GM12865 (cell line): ENCODE measurements around the gene OR2A42.
"Not testable (repeated sequence)": the region's sequence is repeated elsewhere in the genome, so short reads cannot be mapped to it uniquely, and the experiment has no call there.

ENCODE experiments used
- DNase-seq: peaks from one replicate; pipeline ENCODE4 v3.0.0; 2010; ENCODE audit warnings: low read depth
- H3K4me3 ChIP-seq: 2 replicates; pipeline ENCODE4 v1.5.1; 2011; ENCODE audit warnings: mild to moderate bottlenecking, low read depth, low read length, control low read depth
- TF ChIP-seq, protein P1 (sequence below): IDR thresholded peaks from 2 replicates; pipeline ENCODE4 v1.5.1; 2011; ENCODE audit warnings: low read length, control low read depth, low read depth, inconsistent platforms; ENCODE audit not compliant: insufficient read depth; ENCODE audit errors: missing control alignments

OR2A42 gene, protein sequence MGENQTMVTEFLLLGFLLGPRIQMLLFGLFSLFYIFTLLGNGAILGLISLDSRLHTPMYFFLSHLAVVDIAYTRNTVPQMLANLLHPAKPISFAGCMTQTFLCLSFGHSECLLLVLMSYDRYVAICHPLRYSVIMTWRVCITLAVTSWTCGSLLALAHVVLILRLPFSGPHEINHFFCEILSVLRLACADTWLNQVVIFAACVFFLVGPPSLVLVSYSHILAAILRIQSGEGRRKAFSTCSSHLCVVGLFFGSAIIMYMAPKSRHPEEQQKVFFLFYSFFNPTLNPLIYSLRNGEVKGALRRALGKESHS

DNA sequence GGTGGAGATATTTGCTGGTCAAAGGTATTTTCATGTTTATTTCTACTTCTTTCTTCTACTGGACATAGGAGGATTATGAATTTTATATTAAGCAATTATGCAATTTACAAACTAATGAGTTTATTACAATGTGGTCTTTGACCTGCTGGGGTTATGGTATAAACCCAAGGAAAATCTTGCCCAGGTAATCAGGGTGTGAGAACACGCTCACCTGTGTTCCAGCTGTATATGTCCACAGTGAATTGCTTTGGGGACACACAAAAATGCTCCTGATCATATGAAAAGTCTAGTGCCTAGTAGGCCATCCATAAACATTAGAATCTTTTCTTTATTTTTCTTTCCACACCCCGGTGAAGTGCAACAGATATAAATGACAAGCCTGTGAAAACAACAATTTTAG, at the start of gene OR2A42:
Gene OR2A42, minus strand, starts transcription at position 241 of the 400 bp plus-strand sequence. CDS start 6,762 bp downstream, outside the sequence.
- not testable (repeated sequence) for DNase-seq, H3K4me3 ChIP-seq

- not testable (repeated sequence) for DNase-seq, H3K4me3 ChIP-seq
These were observed 47.9 kb upstream of the OR2A42 start for GRCh38 chr7:144287171-144287784.

DNA sequence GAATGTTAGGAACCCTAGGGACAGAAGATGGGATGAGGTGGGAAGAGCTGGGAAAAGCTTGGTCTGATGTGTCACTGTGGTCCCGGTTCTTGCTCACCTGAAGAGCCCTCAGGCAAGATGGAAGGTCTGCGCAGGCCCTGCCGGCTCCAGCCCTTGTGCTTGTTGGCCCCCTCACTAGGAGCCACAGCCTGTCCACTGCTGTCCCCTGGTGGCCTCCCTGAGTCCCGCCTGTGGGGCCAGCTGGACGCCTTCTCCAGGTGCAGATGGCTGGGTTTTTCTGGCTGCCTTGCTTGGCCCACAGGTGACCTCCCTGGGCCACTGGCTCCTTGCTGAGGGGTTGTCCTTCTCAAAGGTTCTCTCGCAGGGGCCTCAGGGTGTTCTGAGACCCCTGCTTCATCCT, 44.3 kb upstream of the OR2A42 start:
- not testable (repeated sequence) for H3K4me3 ChIP-seq, DNase-seq

GRCh38 chr7:144282490-144282889, 43.1 kb upstream of the OR2A42 start:
- H3K4me3 ChIP-seq, DNase-seq: not testable (repeated sequence)

GRCh38 chr7:144281981-144282380, 42.6 kb upstream of the OR2A42 start:
- not testable (repeated sequence) for DNase-seq, H3K4me3 ChIP-seq

GRCh38 chr7:144280010-144280409, 40.6 kb upstream of the OR2A42 start:
- not testable (repeated sequence) for DNase-seq, H3K4me3 ChIP-seq

DNA sequence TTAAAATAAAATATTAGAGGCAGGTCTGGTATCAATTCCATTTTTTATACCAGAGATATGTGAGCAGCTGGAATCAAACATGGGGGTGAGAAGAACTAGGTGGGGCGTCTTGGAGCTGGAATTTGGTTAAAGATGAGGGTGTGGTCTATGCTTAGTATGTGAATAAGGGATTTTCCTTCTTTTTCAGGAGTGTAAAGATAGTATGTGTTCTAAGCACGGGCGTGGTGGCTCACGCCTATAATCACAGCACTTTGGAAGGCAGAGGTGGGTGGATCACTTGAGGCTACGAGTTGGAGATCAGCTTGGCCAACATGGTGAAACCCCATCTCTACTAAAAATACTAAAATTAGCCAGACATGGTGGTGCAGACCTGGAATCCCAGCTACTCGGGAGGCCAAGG, 35.9 kb upstream of the OR2A42 start:
- not testable (repeated sequence) for DNase-seq, H3K4me3 ChIP-seq

DNA sequence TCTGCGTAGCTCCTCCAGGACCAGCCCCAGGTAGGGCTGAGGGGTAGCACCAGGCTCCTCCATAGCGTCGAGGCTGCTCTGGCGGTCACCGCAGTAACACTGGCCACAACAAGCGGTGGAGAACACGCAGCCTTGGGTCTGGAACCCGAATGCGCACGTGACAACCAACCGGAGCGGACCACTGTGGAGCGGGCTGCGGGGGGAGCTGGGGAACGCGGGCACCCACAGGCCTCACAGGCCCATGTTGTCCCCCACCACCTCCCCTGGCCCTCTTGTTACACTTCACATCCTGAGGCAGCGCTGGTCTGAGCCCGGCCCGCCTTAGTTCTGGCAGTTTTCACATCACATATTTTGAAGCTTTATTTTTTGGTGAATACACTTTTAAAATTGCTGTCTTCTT, 29.8 kb upstream of the OR2A42 start, which contains the start of gene CTAGE8:
Gene CTAGE8, minus strand, starts transcription at position 101 of the 400 bp plus-strand sequence. Its CDS starts 38 bp downstream, at position 63.
- H3K4me3 ChIP-seq, DNase-seq: not testable (repeated sequence)

GRCh38 chr7:144264692-144265091, 25.3 kb upstream of the OR2A42 start, which contains the start of gene OR2A7:
Gene OR2A7 (minus strand): TSS chr7:144264792. CDS start chr7:144259628, 5,164 bp downstream.
- not testable (repeated sequence) for DNase-seq, H3K4me3 ChIP-seq

GRCh38 chr7:144262128-144262527, 22.7 kb upstream of the OR2A42 start:
- DNase-seq, H3K4me3 ChIP-seq: not testable (repeated sequence)

DNA sequence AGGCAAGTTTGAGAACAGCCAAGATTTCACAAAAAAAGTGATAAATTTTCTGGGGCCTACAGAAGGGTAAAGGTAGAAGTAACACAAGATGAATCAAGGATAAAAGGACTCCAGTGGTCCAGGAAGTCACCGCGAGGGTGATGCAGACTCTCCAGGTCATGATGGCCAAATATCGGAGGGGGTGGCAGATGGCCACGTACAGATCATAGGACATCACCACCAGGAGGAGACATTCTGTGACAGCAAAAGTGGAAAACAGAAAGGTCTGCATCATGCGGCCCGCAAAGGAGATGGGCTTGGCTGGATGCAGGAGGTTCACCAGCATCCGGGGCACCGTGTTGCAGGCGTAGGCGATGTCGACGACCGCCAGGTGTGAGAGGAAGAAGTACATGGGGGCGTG, 19.7 kb upstream of the OR2A42 start:
- not testable (repeated sequence) for H3K4me3 ChIP-seq, DNase-seq

DNA sequence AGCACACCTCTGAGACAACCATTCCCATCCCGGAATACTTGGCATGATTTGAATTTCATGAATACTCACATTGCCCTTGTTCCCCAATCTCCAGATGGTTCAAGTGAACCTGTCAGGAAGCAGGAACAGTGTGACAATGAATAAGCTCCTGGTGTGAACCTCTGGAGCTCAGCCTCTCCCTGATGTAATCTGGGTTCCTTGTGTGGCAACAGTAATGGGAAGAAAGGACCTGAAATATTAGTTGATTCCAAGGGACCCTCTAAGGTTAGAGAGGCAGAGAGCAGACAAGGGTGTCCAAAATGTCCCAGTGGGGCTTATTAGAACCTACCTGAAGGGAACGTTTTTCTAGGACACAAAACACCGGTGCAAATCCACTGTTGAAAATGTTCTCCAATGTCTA, 16.7 kb upstream of the OR2A42 start:
- TF ChIP-seq, protein P1, sequence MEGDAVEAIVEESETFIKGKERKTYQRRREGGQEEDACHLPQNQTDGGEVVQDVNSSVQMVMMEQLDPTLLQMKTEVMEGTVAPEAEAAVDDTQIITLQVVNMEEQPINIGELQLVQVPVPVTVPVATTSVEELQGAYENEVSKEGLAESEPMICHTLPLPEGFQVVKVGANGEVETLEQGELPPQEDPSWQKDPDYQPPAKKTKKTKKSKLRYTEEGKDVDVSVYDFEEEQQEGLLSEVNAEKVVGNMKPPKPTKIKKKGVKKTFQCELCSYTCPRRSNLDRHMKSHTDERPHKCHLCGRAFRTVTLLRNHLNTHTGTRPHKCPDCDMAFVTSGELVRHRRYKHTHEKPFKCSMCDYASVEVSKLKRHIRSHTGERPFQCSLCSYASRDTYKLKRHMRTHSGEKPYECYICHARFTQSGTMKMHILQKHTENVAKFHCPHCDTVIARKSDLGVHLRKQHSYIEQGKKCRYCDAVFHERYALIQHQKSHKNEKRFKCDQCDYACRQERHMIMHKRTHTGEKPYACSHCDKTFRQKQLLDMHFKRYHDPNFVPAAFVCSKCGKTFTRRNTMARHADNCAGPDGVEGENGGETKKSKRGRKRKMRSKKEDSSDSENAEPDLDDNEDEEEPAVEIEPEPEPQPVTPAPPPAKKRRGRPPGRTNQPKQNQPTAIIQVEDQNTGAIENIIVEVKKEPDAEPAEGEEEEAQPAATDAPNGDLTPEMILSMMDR = no peak
- peak; percentile 0 for DNase-seq
- no peak overlapping the region for H3K4me3 ChIP-seq

- TF ChIP-seq, protein P1 = no peak
- H3K4me3 ChIP-seq = no peak overlapping the region
- DNase-seq = peak; percentile 11
These were observed 16.1 kb upstream of the OR2A42 start for GRCh38 chr7:144255471-144255897.

DNA sequence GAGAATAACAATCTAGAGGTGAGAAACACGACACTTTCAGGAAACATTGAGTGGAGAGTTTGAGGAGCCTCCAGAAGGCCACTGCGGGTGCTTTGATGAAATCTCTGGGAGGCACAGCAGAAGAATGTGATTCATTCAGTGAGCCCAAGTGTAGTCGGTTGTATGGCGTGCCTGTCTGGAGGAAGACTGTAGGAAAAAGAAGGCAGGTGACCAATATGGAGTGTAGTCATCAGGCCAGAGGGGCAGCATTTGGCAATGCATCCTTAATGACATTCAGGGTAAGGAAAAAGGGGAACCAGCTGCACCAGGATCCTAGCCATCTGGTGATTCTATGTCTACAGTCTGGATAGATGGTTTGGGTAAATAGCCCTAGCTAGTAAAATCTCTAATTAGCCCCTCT, 12.9 kb upstream of the OR2A42 start:
- DNase-seq, H3K4me3 ChIP-seq: not testable (repeated sequence)

DNA sequence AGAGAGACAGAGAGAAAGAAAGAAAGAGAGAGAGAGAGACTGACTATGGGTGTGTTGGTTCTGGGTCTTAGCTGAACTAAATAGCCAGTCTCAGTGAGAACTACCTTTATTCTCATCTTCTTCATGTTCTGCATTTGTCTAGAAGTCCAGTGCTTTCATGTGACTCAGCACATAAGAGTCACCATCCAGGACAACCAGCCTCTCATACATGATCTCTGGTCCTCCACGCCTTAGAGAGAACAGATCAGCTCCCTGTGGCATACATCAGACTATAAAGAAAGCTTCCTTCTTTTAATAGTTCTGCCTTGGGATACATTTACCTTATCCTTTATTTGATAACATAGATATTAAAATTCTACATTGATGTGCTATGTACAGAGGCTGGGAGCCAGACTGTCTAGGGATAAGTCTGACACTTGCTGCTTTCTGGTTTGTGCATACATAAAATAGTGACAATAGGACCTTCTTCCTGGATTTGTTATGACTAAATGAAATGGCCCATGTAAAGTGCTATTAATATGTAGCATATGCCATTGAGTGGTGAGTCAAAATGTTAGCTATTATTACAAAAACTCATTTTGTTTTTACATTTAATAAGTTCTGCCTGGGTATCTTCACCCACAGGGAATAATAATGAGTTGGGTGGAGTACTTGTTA, 8.4 kb upstream of the OR2A42 start:
- not testable (repeated sequence) for DNase-seq, H3K4me3 ChIP-seq

- not testable (repeated sequence) for DNase-seq
These were observed 7.6 kb upstream of the OR2A42 start for GRCh38 chr7:144246967-144247366.

DNA sequence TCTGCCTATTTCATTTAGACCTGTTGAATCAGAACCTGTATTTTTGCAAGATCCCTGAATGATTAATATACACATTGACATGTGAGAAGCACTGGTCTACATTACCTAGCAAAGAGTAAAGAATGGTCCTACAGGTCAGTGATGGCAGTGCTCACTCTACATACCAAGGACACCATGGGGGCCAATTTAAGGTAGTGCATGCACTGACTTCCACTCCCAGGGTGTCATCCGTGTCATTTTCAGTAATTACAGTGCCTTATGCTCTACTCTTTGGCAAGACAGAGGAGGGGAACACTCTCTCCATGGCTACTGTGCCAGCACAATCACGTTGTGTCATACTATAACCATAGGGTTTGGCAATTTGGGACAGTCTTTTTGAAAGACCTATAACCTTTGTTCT, 6.0 kb upstream of the OR2A42 start:
- not testable (repeated sequence) for DNase-seq, H3K4me3 ChIP-seq

More at GRCh38 chr7:144246967-144247366, 7.6 kb upstream of the OR2A42 start:
- H3K4me3 ChIP-seq = not testable (repeated sequence)
